Measurements from ENCODE around the gene SRPRB. TPM values are rescaled to one million over a fixed set of nuclear protein-coding genes. Genes with fewer than 3 reads are reported as not detected.

Gene SRPRB
- total and polyA plus RNA-seq, 9 of the 15 experiments (the other 6 are each of a cell fraction or from before 2014, with no cell fraction given), result 29.5 to 66.0 (median 41.4) TPM

GRCh38 chr3:133853063-133853924 is 47.7 kb downstream of the SRPRB start:
- ChIA-PET CTCF (ENCODE audit: low intra/inter-chr PET ratio) (no interaction called here), POLR2A (interaction anchor here (0.7 to 1.9 kb wide), 5 partner anchors 12 to 40 kb away, joined by 3 to 5 read pairs (median 4); no protein-coding TSS in a partner anchor)
- in situ Hi-C loops (cut with MboI), result no loop called here
- H3K79me2 ChIP-seq (ENCODE audit: control insufficient read depth, insufficient read depth, low read length), result no peaks in the 10 kb centered on the region; the same call in 2 of the 3 replicates
- DNase-seq (ENCODE audit: extremely low read depth in 1 of 4, low spot score in 3 of 4) (no peak), ATAC-seq (no peak), FAIRE-seq (no peak)
- H3K9me3 ChIP-seq (replicated peaks; ENCODE audit: control insufficient read depth, insufficient read depth, low read depth, low read length), result no peaks in the 10 kb centered on the region
- peak overlapping the region; percentile 28; the same call in 1 of the 3 replicates for H3K27ac ChIP-seq (ENCODE audit: extremely low read depth, low read depth, low read length)
- no peaks in the 10 kb centered on the region for H3K27me3 ChIP-seq (ENCODE audit: control insufficient read depth in 2 of 2, insufficient read depth in 2 of 2, low read length in 2 of 2)
- H3K9me1 ChIP-seq (ENCODE audit: control insufficient read depth, insufficient read depth, low read length), result no peaks in the 10 kb centered on the region
- H3K9ac ChIP-seq (ENCODE audit: insufficient read depth in 1 of 2, low read depth in 2 of 2, low read length in 2 of 2), result no peak overlapping the region
- 50% methylated on average over 4 of the region's 5 CpGs for WGBS (ENCODE audit: insufficient coverage, low coverage, missing lambda C conversion rate)
- H3K4me3 ChIP-seq, result no peak overlapping the region
- H3K36me3 ChIP-seq (ENCODE audit: control insufficient read depth, insufficient read depth, low read length), result no peaks in the 10 kb centered on the region
- no peaks in the 10 kb centered on the region for H4K20me1 ChIP-seq (replicated peaks; ENCODE audit: control insufficient read depth, insufficient read depth, low read length)
- intact Hi-C loops (cut with micrococcal nuclease), result no loop called here
- BruUV-seq (replicated peaks), result no TSS peak
- 0 out of 2 replicates have a peak, but pooled peaks have one; percentile 21 for TF ChIP-seq ARID1B (IDR thresholded peaks at IDR 0.05)
- TF ChIP-seq SOX6 (IDR thresholded peaks at IDR 0.05), result peak; percentile 39; the same call in 1 of the 2 replicates
- no peak for TF ChIP-seq PHF8 (IDR thresholded peaks at IDR 0.05; ENCODE audit: borderline replicate concordance, low read length)
- no peak for TF ChIP-seq SUPT5H (IDR thresholded peaks at IDR 0.05)
- TF ChIP-seq FOXA3 (CRISPR knock-in tag; conservative IDR thresholded peaks at IDR 0.05 in 1 of 2, IDR thresholded peaks at IDR 0.05 in 1 of 2), result peak; percentile 80 to 85; a peak in 3 of 4 replicates
- peak; percentile 41; the same call in 1 of the 2 replicates for TF ChIP-seq TCF3 (CRISPR knock-in tag; IDR thresholded peaks at IDR 0.05)
- H3K4me2 ChIP-seq (ENCODE audit: insufficient read depth, low read length), result peak overlapping the region; percentile 20; the same call in 1 of the 2 replicates
- peak overlapping the region; percentile 27; the same call in 1 of the 2 replicates for H2AFZ ChIP-seq (ENCODE audit: low read depth, low read length)
- H3K4me1 ChIP-seq (replicated peaks in 1 of 2; ENCODE audit: control insufficient read depth in 2 of 2, insufficient read depth in 2 of 2, low read length in 2 of 2), result peaks cover 22 to 65% of the 10 kb centered on the region in 2 experiments; a peak in 4 of 5 replicates
